GM03348 (cell line): Measurements from ENCODE around the gene CNTLN.
"Not testable (repeated sequence)": the region's sequence is repeated elsewhere in the genome, so short reads cannot be mapped to it uniquely, and the experiment has no call there.

Experiments
- DNase-seq: peaks from one replicate; pipeline ENCODE4 v3.0.0; 2012; ENCODE audit warnings: low spot score

CNTLN gene

DNA sequence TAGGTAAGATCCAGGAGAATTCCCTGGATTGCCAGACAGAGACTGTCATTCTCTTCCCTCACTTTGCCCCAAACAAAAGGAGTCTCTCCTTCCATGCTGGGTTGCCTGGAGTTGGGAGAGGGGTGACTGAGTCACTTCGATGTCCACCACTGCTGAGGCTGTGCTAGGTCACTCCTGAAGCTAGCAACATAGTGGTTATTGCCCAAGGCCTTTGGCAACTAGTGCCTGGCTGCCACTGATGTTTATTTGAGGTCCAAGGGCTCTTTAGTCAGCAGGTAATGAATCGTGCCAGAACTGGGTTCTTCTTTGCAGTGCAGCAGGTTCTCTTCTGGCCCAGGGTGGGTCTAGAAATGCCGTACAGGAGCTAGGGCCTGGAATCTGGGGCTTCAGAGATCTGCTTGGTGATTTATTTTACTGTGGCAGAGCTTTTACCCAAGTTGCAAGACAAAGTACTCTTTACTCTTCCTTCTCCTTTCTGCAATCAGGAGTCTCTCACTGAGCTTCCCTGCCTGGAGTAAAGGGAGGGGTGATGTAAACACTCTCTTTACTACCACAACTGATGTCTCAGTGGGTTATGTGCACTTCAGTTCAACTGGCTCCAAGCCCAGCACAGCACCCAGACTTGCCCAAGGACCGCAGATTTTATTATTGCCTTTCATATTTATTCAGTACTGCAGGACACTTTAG lies 288.3 kb downstream of the CNTLN start:
- DNase-seq: no peak

DNA sequence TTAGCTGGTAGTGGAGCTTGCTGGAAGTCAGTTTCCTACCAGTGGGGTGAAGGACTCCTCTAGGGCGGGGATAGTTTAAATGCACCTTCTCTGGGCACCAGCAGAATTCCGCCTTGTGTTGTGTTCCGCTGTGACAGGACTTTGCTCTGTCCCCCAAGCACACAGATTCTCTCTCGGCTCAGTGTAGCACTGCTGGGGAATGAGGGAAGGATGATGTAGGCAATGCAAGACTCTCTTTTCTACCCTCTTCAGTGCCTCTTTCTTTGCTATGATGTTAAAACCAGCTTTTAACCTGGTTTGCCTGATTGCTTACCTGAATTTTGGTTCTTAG lies 288.8 kb downstream of the CNTLN start:
- no peak for DNase-seq

DNA sequence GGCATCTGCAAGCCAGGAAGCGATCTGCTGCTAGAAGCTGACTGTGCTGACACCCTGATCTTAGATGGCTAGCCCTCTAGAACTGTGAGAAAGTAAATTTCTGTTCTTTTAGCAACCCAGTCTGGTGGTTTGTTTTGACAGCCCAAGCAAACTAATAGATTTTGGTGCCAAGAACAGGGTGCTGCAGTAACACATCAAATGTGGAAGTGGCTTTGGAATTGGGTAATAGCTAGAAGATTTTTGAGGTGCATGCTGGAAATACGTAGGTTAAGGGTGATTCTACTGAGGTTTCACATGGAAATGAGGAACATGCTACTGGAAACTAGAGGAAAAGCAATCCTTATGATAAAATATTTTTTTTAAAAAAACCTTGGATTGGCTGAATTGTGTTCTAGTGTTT lies 290.5 kb downstream of the CNTLN start:
- DNase-seq: no peak

DNA sequence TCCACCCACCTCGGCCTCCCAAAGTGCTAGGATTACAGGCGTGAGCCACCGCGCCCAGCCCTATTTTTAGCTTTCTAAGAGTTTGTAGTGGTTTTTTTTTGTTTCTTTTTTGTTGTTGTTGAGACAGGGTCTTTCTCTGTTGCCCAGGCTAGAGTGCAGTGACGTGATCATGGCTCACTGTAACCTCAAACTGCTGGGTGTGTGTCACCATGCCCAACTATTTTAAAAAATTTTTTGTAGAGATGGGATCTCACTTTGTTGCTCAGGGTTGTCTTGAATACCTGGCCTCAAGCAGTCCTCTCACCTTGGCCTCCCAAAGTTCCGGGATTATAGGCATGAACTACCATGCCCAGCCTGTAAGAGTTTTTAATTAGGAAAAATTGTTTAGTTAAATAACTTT lies 298.7 kb downstream of the CNTLN start:
- DNase-seq: no peak

DNA sequence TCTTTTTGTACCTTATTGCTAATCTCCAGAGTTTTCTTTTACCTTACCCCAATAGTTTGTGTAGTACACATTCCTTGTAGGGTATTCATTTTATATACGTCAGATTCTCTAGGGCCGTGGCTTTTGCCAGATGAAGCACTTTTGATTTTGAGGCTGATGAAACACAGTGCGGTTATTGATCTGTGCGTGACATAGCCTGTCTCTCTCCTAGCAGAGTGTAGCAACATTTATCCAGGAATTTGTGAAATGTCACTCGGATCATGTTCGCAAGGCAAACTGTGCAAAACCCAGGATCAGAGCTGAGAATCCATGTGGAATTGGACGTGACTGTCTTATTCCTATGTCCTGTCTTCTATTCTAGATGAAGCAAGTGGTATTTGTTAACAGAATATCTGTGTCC lies 302.0 kb downstream of the CNTLN start:
- DNase-seq: no peak

DNA sequence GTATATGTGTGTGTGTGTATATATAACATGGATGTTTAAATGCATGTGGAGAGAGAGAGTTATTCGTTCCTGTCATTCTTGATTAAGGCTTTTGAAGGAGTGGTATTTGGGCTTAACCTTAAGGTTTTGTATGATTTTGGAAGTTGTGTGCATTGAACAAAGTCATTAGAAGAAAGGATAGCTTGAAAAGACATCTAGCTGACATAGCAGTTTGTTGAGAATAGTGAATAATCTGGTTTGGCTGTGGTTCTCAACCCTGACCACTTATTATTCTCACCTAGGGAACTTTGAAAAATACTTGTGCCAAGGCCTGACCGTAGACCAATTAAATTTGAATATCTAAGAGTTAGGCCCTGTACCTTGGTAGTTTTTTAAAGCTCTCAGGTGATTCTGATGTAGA lies 303.0 kb downstream of the CNTLN start:
- no peak for DNase-seq

DNA sequence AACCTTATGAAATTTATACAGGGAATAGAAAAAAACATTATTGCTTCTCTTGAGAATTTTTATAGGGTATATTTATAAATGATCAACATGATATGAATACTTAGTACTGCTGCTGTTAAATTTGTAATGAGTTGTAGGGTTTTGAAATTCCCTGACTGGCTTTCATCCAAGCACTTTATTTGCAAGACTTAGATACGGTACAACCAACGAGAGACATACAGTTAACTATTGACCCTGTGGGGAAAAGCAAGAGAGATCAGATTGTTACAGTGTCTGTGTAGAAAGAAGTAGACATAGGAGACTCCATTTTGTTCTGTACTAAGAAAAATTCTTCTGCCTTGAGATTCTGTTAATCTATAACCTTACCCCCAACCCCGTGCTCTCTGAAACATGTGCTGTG lies 310.3 kb downstream of the CNTLN start:
- DNase-seq: not testable (repeated sequence)

DNA sequence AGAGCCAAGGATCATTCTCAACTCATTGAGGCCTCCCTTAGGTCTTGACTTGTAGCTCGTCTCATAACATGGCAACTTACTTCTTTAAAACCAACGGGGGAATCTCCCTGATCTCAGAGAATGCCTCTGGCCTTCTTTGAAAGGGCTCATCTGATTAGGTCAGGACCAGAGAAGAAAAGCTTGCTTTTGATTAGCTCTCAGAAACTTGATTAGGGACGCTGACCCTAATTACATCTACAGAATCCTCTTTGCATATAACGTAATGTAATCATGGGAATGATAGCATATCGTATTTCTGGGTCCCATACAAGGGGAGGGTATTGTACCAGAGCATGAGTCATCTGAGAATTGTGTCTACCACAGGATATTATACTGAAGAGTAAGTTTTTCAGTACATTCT lies 318.9 kb downstream of the CNTLN start:
- no peak for DNase-seq

DNA sequence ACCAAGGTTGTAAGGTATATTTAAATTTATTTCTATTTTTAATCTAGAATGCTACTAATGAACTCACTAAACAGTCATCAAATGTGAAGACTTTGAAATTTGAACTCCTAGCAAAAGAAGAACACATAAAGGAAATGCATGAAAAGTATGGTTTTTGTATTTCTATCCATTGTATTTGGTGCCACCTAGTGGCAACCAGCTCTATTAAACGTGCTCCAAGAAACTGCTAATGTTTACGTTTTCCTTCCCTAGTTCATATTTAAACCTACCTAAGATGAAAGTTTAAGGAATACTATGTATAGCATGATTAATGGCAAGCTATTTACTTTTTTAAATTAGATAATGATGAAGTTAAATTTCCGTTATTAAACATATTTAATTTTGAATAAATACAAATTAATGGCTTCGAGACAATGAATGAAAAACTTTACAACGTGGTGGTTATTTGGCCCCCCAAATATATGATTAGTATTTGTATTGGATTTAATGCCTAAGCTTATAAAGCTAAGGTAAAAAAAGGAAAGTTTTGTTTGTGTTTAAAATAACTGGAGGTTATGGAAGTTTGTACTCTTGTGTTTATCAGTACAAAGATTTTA lies 328.1 kb downstream of the CNTLN start:
- DNase-seq: peak; percentile 47

DNA sequence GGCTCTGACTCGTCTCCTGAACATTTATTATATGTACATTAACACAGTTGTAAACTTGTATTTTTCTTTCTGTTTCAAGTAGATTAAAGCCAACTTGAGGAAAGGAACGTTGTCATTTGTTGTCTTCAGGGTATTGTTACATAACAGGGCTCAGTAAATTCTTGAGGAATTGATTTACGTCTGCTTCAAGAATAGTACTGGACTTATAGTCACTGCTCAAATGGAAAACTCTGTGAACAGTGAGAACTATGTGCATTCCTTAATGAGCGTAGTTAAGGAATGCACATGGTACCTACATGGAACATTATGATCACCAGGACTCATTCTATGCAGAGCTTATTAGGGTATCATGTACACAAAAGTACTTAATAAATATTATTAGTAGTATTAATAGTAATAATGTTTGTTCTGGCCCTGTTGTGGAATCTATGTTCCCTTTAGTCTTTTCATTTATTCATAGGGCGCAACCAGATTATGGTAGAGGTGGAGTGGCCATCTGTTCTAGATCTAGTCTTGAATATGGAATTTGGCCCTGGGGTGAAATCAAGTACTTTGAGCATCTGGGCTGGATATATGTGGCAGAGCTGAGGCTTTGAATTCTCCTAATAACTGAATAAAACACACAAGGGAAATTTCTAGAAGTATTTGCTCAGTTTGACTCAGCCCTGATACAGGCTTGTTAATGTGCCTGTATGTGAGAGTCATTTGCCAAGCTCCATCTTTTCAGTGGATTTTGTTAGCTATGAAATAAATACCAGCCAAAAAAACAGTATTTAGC lies 335.4 kb downstream of the CNTLN start:
- DNase-seq: no peak

DNA sequence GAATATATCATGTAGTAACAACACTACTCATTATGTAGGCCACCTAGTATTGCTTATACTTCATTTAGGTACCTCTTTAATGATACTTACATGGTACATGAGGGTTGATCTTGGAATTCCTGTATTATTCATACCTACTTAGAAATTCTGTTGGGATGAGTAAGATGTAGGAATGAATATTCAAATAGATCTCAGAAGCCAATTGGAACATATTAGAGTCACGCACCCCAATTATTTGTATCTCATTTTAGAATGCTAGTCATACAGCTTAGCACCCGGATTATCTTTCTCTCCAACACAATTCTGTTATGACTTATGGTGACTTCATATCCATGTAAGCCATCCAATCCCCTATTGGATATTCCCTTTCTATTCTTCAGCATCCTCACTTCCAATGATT lies 337.3 kb downstream of the CNTLN start:
- DNase-seq: no peak

DNA sequence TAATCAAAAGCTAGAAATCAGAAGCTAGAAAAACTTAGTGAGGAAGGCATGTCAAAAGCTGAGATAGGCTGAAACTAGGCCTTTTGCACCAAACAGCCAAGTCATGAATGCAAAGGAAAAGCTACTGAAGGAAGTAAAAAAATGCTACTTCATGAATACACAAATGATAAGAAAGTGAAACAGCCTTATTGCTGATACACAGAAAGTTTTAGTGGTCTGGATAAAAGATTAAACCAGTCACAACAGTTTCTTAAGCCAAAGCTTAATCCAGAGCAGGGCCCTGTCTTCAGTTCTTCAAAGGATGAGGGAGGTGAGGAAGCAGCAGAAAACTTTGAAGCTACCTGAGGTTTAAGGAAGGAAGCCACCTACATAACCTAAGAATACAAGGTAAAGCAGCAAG lies 341.6 kb downstream of the CNTLN start:
- DNase-seq: no peak

DNA sequence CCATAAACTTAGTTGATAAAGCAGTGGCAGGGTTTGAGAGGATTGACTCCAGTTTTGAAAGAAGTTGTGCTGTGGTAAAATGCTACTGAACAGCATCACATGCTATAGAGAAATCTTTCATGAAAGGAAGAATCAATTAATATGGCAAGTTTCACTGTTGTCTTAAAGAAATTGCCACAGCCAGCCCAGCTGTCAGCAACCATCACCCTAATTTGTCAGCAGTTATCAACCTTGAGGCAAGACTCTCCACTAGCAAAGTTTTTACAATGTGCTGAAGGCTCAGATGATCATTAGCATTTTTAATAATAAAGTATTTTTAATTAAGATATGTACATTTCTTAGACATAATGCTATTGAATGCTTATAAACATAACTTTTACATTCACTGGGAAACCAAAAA lies 343.0 kb downstream of the CNTLN start:
- DNase-seq: no peak

DNA sequence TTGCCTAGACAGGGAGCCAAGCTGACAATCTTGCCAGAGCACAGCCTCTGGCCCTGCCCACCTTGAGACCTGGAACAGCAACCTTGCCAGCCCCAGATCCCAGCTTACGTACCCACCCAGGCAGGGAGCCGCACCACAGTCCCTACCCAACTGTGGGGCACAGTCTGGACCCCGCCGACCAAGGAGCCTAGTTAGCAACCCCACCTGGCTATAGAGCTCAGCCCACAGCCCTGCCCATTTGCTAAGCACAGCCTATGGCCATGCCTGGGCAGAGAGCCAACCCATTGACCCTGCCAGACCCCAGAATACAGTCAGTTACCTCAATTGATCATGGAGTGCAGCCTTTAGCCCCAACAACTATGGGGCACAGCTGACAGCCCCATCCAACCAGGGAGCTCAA lies 346.1 kb downstream of the CNTLN start:
- peak; percentile 1 for DNase-seq

DNA sequence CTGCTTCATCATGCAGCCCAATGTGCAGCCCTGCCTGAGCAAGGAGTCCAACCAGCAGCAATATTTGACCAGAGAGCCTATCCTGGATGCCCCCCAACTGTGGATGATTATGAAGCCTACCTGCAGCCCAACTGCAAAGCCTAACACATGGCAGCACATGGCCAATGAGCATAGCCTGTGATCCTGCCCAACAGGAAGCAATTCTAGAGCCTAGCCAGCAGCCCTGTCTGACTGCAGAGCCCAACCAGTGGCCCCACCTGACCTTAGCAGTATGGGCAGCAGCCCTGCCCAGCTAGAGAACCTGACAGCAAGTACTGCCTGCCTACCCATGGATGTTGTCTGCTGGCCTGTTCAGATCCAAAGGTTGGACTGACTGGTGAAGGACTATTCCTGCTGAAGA lies 346.7 kb downstream of the CNTLN start:
- no peak for DNase-seq

DNA sequence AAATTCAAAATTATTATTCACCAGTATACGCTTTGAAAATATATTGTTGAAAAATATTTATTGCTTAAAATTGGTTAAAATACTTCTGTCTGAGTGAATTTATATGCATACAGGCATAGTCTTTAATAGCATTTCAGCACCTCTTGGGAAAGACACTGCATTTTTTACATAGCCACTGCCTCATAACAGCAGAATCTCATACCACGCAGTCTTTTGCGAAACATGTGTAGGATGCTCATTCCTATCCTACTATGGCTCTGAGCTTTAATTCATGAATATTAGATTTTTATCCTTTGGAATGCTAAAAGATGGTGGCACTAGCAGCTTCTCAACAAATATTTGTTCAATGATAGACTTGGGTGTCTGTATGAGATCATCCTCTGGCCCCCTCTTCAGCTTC lies 350.1 kb downstream of the CNTLN start:
- DNase-seq: no peak

DNA sequence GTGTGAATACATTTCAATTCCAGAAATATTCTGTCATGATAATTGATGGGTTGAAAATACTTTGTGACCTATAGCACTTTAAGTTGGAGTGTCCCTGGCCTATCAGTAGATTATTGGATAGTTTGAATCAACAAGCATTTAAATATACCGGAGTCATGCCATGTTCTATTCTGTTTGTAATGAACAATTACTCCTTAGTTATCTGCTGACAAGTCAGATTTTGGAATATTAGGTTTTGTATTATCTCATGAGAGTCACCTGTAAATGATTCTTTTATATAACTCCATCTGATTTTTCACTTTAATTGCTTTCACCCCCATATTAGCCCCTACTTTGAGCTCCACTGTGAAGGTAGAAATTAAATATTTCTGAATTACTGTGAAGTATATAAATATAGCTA lies 351.6 kb downstream of the CNTLN start:
- DNase-seq: no peak

DNA sequence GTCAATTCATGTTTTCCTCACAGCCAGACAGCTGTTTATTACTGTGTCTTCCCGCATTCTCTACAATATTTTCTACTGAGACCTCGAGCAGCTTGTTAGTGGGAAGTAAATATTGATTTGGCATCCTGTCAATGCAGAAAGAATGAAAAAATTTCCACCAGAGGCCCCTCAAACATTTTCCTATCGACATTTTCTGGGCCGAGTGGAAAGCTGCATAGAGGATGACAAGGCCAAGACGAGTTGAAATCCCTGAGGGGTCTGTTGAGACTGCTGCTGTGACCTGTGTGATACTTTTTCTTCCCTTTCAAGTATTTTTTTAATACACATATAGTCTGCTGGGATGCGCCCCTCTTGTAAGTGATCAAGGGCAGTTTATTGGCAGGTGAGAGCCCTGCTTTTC lies 352.6 kb downstream of the CNTLN start:
- no peak for DNase-seq

DNA sequence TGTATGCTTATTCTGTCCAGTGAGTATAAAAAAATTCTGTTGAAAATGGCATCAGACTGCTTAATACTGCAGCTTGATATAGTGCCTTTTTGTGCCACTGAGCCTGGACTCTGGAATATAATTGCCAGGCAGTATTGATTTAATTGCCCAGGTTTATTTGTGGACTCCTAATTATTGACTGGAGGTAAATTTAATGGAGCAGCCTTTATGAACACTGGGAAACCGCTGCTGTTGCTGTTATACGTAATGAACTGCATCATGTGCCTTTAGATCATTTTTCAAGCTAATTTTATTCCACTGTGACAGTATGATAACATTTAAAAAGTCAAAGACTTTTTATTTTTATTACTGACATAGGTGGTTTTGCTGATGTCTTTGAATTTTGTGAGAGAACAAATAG lies 353.8 kb downstream of the CNTLN start:
- DNase-seq: no peak

DNA sequence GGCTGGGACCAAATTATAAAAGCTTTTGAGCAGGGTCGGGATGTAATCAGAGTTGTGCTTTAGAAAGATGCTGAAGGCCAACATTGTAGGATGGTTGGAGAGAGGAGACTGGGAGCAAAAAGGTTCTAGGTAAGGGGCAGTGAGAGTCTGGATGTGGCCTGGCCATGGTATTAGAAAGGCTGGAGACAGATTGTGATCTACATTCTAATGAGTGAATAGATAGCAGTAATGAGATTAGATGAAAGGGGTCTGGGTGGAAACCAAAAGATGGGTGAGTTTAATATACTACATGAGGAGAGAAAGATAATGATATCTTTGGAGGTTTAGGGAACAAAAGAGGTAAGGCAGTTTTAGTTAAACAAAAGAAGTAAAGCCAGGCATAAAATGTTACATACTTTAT lies 355.3 kb downstream of the CNTLN start:
- no peak for DNase-seq

DNA sequence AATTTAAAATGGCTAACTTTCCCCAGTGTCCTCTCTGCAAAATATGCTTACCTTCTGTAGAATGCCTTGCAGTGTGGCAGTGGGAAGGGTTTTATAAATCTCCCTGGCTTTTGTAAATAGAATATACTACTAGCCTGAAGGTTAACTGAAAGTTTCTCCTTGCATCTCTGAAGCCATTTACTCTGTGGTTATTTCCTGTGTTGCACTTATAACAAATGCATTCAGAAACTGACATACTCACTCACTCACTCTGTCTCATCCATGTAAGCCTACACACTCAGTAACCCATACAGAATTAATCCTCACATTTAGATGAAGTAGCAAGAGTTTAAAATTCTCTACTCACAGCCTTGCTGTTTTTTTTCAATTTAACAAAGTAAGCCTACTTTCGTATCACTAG lies 356.9 kb downstream of the CNTLN start:
- no peak for DNase-seq

DNA sequence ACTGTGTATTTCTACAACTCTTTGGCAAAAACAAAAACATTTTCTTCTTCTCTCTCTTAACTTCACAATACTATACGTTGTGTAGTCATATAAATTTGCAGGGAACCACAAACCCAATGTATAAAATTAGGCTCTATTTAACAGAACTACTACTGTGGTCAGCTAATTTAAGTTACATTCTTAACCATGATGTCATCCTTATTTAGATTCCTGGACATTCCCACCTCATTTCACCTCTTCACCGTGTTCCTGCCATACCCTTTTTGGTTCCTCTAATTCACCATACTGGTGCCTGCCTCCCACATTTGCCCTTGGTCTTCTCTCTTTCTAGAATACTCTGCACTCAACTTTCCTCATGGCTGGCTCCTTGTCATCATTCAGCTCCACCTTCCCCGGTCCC lies 368.4 kb downstream of the CNTLN start:
- DNase-seq: no peak

DNA sequence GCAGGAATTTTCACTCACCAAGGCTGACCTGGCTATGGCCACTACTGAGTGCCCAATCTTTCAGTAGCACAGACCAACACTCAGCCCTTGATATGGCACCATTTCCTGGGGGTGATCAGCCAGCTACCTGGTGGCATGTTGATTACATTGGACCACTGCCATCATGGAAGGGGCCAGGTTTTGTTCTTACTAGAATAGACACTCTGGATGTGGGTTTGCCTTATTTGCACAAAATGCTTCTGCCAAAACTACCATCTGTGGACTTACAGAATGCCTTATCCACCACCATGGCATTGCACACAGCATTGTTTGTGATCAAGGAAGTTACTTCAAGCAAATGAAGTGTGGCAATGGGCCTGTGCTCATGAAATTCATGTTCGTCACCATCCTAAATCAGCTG lies 374.3 kb downstream of the CNTLN start:
- no peak for DNase-seq

DNA sequence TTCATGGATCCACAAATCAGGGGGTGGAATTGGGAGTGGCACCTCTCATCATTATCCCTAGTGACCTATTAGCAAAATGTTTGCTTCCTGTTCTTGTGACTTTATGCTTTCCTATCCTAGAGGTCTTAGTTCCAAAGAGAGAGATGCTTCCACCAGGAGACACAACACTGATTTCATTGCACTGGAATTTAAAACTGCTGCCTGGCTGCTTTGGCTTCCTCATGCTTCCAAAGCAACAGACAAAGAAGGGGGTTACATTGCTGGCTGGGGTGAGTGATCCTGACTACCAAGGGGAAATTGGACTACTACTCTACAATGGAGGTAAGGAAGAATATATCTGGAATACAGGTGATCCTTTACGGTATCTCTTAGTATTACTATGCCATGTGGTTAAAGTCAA lies 374.9 kb downstream of the CNTLN start:
- DNase-seq: no peak
